Stimulated activated CD4-positive, alpha-beta T cell treated with anti-CD3 and anti-CD28 coated beads, Interleukin-15, amount 100 ng/mL, for 1 hour (primary cell): ENCODE measurements around the gene NLGN3.

Source experiments
- DNase-seq, 2 donors: peaks; one replicate each; pipeline ENCODE4 v3.0.0-alpha.2; 2020; ENCODE audit warnings: low read depth in 1 of 2, low spot score in 1 of 2

NLGN3 gene

DNA sequence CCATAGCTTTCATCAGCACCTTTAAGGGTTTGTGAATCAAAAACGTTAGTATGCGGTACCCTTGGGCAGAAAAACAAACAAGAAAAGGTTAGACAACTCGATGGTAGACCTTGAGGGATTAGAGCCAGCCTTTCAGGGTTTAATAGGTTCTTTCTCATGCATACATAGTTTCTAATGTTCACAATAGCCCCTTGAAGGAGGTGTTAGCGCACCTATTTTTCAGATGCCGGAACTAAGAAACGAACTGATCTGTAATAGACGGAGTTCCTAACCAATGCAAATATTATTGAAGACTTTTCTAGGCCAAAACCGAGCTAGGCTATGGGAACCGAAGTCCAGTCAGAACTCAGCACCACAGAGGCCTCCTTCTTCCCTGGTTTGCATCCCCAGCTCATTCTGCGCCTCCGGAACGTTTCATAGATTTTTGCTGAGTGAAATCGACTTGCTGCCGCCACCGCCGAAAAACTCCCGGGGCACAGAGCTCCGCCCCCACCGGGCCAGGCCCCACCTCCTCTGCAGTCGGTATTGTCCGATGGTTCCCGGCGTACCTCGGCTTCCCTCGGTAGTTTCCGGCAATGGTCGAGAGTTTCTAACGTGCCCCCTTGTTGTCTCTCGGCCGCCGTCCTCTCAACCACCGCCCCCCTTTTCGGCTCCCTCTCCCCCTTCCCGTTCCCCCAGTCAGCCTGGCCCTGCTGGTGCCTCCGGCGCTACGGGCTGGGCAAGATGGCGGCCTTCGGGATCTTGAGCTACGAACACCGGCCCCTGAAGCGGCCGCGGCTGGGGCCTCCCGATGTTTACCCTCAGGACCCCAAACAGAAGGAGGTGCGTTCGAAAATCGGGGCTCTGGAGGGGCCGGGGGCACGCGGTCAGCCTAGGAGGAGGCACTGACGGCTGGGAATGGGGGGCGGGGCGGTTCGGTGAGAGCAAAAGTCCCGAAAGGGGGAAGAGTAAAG lies 26.3 kb upstream of the NLGN3 start, which contains the start of gene MED12:
TSS of gene MED12 (plus strand) at position 565 of the 953 bp plus-strand sequence. CDS start at position 724, 159 bp downstream.
- peak; percentile 55 to 76 for DNase-seq

DNA sequence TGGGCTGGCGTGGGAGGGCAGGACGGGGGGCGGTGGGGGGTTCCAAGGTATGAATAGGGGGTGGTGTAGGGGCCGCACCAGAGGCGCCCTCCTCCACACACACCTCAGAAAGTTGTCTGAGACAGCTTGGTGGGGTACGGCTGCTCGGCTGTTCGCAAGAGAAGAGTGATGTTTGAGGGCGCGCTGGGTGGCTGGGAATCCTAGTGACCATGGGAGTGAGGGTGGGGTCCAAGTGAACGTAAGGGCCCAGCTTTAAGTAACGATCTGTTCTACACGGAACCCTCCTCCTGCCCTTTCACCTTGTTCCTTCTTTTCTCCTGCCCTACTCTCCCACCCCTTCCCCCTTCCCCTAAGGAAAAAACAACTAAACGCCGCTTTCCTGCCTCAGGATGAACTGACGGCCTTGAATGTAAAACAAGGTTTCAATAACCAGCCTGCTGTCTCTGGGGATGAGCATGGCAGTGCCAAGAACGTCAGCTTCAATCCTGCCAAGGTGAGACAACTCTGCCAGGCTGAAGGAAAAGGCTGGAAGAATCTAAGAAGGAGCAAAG lies 25.6 kb upstream of the NLGN3 start:
- no peak for DNase-seq

DNA sequence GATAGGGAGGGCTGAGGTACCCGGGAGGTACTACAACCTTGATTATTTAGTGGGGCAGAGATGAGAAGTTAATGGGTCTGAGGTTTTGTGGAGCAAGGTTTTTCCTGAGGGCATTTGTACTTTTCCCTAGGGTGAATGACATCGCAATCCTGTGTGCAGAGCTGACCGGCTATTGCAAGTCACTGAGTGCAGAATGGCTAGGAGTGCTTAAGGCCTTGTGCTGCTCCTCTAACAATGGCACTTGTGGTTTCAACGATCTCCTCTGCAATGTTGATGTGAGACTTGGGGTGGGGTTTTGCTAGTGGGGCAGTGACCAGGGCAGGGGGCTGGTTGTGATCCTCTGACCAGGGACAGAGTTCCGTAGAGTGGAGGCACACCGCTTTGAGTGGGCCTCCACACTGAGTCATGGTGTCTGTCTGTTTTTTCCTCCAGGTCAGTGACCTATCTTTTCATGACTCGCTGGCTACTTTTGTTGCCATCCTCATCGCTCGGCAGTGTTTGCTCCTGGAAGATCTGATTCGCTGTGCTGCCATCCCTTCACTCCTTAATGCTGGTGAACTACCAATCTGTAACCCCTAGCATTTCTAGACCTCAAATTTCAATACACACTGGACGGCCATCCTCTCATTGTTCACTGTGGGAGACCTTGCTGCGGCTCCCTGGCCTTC lies 16.3 kb upstream of the NLGN3 start:
- DNase-seq = no peak

DNA sequence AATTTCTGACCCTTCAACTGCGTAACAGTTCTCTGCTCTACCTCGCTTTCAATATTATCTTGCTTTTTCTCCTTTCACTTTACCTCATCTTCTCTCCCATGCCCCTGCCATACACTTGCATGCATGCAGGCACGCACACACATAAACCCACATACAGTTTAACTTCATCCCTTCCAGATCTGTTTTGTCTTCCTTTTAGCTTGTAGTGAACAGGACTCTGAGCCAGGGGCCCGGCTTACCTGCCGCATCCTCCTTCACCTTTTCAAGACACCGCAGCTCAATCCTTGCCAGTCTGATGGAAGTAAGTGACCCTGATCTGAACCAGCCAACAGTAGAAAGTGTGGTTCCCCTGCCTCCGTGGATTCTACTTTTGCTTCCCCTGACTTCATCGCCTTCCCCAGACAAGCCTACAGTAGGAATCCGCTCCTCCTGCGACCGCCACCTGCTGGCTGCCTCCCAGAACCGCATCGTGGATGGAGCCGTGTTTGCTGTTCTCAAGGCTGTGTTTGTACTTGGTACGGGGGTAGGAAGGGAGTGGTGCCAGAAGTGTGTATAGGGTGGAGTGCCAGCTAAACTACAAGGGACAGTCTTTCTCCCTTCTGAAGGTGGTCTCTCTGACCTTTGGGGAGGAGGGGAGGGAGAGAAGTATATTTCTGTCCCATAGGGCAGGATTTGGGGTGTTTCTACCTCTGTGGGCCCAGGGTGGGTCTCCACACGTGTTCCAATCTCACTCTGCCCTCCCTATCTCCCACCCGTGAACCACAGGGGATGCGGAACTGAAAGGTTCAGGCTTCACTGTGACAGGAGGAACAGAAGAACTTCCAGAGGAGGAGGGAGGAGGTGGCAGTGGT lies 15.5 kb upstream of the NLGN3 start:
- DNase-seq = peak; percentile 49 to 61

DNA sequence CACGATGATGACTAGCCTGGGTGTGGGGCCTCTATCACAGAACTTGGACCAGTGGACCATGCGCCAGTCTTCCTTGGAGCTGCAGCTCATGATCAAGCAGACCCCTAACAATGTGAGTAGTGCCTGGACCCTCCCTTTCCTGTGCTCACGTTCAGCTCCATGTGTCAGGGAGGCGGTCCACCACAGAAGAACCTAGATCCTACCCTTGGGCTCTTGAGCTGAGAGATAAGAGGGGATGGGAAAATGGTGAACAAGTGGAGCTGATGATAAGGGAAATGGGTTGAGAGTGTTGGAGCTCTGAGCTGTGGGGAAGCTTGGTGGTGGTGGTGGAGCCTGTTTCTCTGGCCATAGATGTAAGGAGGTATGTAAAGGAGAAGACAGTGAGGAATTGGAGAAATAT lies 13.1 kb upstream of the NLGN3 start:
- DNase-seq = no peak

DNA sequence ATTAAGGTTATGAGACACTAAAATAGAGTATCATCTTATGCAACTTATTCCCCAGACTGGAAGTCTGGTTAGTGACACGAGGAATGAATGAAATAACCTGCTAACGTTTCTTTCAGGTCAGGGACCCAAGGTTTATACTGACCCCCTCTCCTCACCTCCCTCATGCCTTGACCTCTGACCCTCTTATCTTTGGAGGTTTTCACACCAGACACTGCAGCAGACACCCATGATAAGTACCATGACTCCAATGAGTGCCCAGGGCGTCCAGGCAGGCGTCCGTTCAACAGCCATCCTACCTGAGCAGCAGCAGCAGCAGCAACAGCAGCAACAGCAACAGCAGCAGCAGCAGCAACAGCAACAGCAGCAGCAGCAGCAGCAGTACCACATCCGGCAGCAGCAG lies 4.2 kb upstream of the NLGN3 start:
- DNase-seq = no peak

DNA sequence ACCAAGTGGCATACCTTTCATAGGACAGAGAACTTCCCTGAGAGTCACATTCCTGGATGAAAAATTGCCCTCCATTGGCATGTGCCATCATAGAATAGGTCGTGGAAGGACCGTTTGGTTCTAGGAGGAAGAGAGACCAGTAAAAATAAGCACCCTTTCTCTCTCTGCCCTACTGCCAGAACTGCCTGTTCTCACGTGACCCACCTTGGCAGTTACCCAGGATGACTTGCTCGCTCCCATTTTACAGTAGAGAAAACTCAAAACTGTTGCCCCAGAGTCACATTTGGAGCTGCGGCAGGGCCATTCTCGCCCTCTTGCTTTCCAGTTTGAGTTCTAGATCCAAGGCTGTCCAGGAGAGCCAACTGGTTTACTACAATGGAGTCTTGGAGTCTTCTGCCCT lies 1.1 kb upstream of the NLGN3 start:
- DNase-seq = no peak

DNA sequence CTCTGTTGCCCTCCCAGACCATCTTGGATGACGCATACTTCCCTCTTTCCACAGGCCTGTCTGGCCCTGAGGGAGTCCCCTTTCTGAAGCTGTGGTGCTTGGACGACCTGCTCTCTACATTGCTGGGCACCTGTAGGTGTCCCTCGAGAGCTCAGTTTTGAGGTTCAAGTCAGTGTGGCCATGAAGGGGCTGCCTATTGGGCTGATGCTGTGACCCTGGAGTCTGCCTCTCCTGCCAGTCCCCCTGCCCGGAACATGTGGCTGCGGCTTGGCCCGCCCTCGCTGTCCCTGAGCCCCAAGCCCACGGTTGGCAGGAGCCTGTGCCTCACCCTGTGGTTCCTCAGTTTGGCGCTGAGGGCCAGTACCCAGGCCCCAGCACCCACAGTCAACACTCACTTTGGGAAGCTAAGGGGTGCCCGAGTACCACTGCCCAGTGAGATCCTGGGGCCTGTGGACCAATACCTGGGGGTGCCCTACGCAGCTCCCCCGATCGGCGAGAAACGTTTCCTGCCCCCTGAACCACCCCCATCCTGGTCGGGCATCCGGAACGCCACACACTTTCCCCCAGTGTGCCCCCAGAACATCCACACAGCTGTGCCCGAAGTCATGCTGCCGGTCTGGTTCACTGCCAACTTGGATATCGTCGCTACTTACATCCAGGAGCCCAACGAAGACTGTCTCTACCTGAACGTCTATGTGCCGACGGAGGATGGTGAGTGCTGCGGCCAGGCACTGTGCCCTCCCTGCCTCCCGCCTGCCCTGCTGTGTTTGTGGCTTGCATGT lies 3.0 kb downstream of the NLGN3 start:
- no peak for DNase-seq

DNA sequence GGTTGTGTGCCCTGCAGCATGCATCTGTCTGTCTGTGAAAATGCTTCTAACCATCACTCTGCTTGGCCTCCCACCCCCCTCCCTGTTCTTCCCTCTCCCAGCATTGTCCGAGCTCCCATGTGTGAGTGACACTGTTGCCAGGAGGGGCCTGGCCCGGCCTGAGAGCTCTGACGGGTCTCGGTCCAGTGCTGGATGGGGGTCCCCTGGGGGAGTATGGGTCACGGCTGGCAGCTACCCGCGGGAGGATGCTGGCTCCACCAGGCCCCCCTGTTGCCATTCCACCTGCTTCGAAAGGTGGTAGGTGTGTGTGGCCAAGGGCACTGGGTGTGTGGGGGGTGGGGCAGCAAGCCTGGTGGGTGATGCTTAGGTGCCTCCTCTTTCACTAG lies 3.6 kb downstream of the NLGN3 start:
- DNase-seq = no peak

DNA sequence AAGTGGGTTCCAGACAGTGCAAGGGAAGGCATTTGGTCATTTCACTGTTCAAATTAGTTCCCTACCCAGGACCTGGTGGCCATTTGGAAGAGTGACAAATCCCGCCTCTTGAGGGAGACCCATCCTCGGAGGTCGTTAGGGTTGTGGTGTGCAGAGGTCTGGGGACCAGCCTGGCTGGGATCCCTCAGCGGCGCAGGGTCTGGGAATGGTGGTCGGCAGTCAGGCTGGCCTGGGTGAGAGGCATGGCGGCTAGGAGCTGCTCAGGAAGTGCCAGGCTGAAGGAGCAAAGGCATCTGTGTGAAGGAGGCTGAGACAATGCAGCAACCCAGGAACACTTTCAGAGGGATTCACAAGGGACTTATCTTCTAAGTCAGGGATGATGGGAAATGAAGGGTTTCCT lies 6.7 kb downstream of the NLGN3 start:
- DNase-seq = no peak

DNA sequence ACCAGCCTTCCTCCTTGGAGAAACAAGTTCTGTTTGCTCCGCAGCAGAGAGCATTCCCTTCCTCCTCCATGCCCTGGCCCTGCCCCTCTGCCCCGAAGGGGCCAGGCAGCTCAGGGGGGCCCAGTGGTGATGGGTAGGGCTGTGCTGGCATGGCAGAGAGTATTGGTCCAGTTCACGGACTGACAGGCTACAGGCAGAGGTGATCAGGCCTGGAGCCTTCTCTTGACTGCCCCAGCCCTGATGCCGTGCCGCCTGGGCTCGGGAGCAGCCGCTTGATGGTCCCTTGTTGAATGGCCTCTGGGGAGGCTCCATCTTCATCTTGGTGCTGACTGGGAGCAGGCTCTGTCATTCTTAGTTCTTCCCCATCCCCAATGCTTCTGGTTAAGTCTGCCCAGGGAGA lies 9.6 kb downstream of the NLGN3 start:
- no peak for DNase-seq

DNA sequence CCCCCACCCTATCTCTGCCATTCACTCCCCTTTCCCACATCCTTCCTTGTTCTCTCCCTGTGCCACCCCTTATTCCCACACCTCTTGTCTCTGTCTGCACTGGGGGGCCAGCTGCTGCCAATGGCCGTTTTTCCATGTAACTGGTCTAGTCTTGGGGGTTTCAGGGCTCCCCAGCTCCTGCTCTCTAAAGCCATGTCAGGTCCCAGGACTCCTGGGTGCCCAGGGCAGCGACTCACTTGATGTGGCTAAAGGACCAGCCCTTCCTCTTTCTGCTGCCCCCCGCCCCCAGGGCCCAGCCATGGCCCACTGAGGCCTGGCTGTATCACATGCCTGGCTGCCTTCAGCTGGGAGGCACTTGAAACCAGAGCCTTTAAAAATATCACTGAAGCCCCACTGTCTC lies 10.0 kb downstream of the NLGN3 start:
- DNase-seq = no peak

DNA sequence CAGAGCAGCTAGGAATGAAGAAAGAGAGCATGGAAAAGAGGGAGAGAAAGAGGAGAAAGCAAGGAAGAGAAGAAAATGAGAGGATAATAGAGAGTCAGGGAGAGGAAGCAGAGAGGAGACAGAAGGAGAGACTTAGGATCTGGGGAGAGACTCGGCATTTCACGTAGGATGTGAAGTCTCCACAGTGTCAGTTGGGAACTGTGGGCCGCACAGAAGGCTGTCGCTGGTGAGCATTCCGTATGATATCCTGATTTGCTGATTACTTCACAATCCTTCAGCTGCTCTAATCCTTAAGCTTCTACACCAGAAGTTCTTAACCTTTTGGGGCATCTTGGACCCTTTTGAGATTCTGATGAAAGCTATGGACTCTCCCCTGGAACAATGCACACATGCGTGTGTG lies 14.0 kb downstream of the NLGN3 start:
- DNase-seq = no peak

DNA sequence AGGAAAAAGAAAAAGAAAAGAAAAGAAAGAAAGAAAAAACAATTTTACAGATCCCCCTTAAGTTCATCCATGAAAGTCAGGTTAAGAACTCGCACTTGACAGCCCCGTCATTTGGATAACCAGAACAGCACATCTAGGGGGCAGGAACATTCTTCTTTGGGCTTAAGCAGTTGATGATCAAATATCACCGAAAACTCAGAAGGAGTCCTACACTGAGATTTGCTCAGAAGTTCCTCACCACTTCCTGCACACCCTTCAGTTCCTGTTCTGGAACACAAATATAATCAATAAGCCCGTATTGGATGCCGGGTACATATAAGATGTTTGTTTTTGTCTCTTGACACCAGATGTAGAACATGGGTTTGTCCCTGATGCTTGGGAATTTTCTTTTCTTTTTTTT lies 14.7 kb downstream of the NLGN3 start:
- no peak for DNase-seq

DNA sequence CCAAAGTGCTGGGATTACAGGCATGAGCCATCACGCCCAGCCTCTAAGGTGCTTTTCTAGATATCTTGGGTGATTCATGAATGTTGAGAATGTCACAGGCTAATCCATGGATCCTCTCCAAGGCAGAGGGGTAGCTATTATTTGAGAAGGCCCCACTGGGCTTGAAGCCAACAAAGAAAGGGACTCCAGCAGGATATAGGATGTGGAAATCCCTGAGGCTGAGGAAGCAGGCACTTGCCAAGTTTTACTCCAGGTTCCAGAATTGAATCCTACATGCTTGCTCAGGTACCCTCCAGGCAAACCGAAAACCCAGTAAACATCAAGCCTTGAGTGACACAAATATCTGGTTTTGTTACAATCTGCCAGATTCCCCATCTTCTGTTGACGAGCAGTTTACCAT lies 15.8 kb downstream of the NLGN3 start:
- DNase-seq = no peak

DNA sequence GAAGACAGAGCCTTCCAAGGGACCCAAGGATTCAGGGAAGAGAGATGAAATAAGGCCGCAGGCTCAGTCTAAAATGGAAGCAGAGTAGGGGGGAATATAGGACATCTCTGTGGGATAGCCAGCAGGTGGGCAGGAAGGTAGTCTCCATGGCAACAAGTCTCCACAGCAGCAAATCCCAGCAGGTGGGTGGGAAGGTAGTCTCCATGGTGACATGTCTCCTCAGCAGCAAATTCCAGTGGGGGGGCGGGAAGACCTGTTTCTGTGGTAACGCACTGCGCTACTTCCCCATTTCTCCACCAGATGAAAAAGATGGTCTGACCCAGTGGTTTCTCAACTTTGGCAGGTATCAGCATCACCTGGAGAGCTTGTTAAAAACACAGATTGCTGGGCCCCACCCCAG lies 18.3 kb downstream of the NLGN3 start:
- DNase-seq = no peak

DNA sequence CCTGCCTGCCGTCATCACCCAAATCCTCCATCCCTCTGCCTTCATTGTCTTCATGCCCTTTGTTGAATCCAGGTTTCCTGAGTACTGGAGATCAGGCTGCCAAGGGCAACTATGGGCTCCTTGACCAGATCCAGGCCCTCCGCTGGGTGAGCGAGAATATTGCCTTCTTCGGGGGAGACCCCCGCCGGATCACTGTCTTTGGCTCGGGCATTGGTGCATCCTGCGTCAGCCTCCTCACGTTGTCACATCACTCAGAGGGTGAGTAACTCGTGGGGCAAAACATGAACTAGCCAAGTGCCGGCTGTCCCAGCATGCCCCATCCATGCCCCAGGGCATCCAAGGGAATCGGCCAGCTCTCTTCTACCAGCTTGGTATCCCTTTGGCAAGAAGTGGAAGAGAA lies 19.4 kb downstream of the NLGN3 start:
- no peak for DNase-seq

DNA sequence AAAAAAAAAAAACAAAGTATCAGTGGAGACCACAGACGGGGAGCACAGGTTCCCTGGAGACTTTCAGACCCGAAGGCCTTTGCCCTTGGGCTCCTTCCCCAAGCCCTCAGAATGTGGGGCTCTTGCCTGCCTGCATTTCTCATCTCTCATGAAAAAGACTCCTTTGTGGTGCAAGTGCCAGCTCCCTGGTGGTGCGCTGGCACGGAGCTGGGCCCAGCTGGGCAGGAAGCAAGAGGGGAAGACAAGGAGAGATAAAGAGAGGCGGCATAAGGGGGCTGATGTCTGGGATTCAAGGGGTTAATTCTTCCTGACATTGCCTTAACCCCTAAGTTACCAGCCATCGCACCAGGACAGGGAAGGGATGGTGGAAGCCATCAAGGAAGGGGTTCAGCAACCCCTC lies 21.8 kb downstream of the NLGN3 start:
- no peak for DNase-seq

DNA sequence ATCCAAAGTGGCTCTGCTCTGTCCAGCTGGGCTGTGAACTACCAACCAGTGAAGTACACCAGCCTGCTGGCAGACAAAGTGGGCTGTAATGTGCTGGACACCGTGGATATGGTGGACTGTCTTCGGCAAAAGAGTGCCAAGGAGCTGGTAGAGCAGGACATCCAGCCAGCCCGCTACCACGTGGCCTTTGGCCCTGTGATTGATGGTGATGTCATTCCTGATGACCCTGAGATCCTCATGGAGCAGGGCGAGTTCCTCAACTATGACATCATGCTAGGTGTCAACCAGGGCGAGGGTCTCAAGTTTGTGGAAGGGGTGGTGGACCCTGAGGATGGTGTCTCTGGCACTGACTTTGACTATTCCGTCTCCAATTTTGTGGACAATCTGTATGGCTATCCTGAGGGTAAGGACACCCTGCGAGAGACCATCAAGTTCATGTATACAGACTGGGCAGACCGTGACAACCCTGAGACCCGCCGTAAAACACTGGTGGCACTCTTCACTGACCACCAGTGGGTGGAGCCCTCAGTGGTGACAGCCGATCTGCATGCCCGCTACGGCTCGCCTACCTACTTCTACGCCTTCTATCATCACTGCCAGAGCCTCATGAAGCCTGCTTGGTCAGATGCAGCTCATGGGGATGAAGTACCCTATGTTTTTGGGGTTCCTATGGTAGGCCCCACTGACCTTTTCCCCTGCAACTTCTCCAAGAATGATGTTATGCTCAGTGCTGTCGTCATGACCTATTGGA lies 22.6 kb downstream of the NLGN3 start:
- DNase-seq = no peak

DNA sequence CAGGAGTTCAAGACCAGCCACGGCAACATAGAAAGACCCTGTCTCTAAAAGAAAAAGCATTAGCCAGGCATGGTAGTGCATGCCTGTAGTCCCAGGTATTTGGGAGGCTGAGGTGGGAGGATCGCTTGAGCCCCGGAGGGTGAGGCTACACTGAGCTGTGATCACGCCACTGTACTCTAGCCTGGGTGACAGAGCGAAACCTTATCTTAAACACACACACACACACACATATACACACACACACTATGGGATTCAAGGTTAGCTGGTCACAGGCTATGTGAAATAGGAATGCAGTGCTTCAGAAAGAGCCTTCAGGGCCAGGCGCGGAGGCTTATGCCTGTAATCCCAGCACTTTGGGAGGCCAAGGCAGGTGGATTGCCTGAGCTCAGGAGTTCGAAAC lies 23.5 kb downstream of the NLGN3 start:
- no peak for DNase-seq
